Left kidney (tissue), 2 donors: ENCODE measurements around the gene PPP4C. TPM values are rescaled to one million over a fixed set of nuclear protein-coding genes. Genes with fewer than 3 reads are reported as not detected.
"Not testable (repeated sequence)": the region's sequence is repeated elsewhere in the genome, so short reads cannot be mapped to it uniquely, and the experiment has no call there.

ENCODE experiments used
- DNase-seq: peaks from one replicate; pipeline ENCODE4 v3.0.0-alpha.2; 2013
- polyA plus RNA-seq: library from polyadenylated mRNA; unstranded; fragments of 120-200 nt; gene quantifications from one replicate; pipeline ENCODE4 v1.2.1, GENCODE V29; 2013; ENCODE audit not compliant: insufficient read length

Gene PPP4C
- polyA plus RNA-seq, 1 donor = 82.7 TPM

- DNase-seq = no peak
Observed at GRCh38 chr16:30121741-30122571, 46.2 kb downstream of the PPP4C start.

- no peak for DNase-seq
Observed at GRCh38 chr16:30122604-30123160, 46.9 kb downstream of the PPP4C start.

DNA sequence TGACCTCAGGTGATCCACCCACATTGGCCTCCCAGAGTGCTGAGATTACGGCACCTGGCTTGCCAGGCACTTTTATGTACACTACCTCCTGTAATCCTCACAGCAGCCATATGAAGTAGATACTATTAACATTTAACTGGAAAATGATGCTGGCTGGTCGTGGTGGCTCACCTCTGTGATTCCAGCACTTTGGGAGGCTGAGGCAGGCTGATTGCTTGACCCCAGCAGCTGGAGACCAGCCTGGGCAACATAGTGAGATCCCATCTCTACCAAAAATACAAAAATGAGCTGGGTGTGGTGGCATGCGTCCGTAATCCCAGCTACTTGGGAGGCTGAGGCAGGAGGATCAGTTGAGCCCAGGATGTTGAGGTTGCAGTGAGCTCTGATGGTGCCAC, 49.2 kb downstream of the PPP4C start:
- DNase-seq = no peak

DNA sequence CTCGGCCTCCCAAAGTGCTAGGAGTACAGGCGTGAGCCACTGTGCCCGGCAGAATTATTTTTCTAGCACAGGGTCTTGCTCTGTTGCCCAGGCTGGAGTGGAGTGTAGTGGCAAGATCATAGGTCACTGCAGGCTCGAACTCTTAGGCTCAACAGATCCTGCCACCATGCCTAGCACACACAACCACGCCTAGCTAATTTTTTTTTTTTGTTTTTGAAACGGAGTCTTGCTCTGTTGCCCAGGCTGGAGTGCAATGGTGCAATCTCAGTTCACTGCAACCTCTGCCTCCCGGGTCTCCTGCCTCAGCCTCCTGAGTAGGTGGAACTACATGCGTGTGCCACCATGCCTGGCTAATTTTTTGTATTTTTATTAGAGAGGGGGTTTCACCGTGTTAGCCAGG, 49.9 kb downstream of the PPP4C start:
- not testable (repeated sequence) for DNase-seq

DNA sequence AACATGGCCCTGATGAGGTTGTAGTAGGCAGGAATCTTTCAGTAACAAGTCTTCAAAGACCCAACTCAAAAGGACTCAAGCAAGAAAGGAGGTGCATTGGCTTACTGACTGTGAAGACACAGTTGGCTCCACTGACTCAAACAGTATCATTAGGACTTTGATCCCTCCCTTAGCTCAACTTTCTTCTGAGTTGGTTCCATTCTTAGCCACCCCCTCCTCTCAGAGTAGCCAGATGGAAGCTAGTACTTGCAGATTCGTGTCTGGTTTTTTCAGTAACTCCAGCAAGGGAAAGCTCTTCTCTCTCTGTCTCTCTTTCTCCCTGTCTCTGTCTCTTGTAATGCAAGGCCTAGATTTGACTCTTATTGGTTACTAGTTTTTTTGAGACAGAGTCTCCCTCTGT, 52.2 kb downstream of the PPP4C start:
- DNase-seq = no peak

GRCh38 chr16:30131869-30132475, 56.2 kb downstream of the PPP4C start:
- DNase-seq = peak; percentile 63

DNA sequence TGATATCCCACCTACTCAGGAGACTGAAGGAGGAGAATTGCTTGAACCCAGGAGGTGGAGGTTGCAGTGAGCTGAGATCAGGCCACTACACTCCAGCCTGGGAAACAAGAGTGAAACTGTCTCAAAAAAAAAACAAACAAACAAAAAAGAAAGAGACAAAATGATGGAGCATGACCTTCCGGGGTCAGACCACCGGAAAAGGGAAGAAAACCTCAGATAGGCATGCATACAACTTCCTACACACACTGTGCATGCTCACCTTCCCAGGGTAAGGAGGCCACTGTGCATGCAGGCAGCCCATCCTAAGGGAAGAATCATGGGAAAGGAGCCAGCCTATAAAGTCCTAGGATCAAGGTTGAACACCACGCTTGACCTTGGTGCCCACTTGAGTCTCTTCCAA, 56.8 kb downstream of the PPP4C start:
- no peak for DNase-seq

Other genes starting within 250 kb of the PPP4C start
- gene CDIPT, start 212.8 kb upstream of the PPP4C start, polyA plus RNA-seq = 79.4 TPM
- 8.2 TPM for gene SEZ6L2, start 176.4 kb upstream of the PPP4C start, polyA plus RNA-seq
- 0.86 TPM for gene ASPHD1, start 175.5 kb upstream of the PPP4C start, polyA plus RNA-seq
- 23.9 TPM for gene KCTD13, start 149.8 kb upstream of the PPP4C start, polyA plus RNA-seq
- 93.1 TPM for gene TMEM219, start 113.9 kb upstream of the PPP4C start, polyA plus RNA-seq
- gene TAOK2, start 102.1 kb upstream of the PPP4C start, polyA plus RNA-seq = 45.3 TPM
- 17.0 TPM for gene HIRIP3, start 80.4 kb upstream of the PPP4C start, polyA plus RNA-seq
- 46.2 TPM for gene INO80E, start 79.8 kb upstream of the PPP4C start, polyA plus RNA-seq
- gene DOC2A, start 65.0 kb upstream of the PPP4C start, polyA plus RNA-seq = 3.0 TPM
- not detected for gene C16orf92, start 52.8 kb upstream of the PPP4C start, polyA plus RNA-seq
- 1.2 TPM for gene TLCD3B, start 44.7 kb upstream of the PPP4C start, polyA plus RNA-seq
- gene ALDOA, start 10.2 kb upstream of the PPP4C start, polyA plus RNA-seq = 449 TPM
- 1.1 TPM for gene TBX6, start 15.9 kb downstream of the PPP4C start, polyA plus RNA-seq
- gene YPEL3, start 20.2 kb downstream of the PPP4C start, polyA plus RNA-seq = 43.1 TPM
- 13.6 TPM for gene GDPD3, start 37.5 kb downstream of the PPP4C start, polyA plus RNA-seq
- 73.6 TPM for gene MAPK3, start 47.2 kb downstream of the PPP4C start, polyA plus RNA-seq
- 7.3 TPM for gene CORO1A, start 107.6 kb downstream of the PPP4C start, polyA plus RNA-seq
- 23.4 TPM for gene BOLA2B, start 117.7 kb downstream of the PPP4C start, polyA plus RNA-seq
- 30.7 TPM for gene SLX1A, start 117.9 kb downstream of the PPP4C start, polyA plus RNA-seq
- 15.8 TPM for gene SULT1A3, start 123.3 kb downstream of the PPP4C start, polyA plus RNA-seq
- gene NPIPB13, start 172.5 kb downstream of the PPP4C start, polyA plus RNA-seq = 27.9 TPM